K562 (cell line): ENCODE measurements around the gene OR4D2. TPM values are rescaled to one million over a fixed set of nuclear protein-coding genes. Genes with fewer than 3 reads are reported as not detected.

Source experiments
- ATAC-seq: fragments of 200-7000 bp; cut with Tn5 transposase; 3 replicates; pipeline ENCODE4 v1.9.1; 2020; ENCODE audit warnings: moderate library complexity
- Bru-seq: library from RNA; stranded (reverse); fragments of 400-500 nt; gene quantifications from one replicate; lab custom pipeline; 2021; lab: Mats Ljungman, UMichigan
- BruChase-seq, 2 experiments: library from RNA; stranded (reverse); fragments of 400-500 nt; gene quantifications; one replicate each; lab custom pipeline; 2021; lab: Mats Ljungman, UMichigan
- BruUV-seq: library from RNA; stranded (reverse); fragments of 400-500 nt; replicated peaks from 2 replicates; lab custom pipeline; 2021; lab: Mats Ljungman, UMichigan
- CTCF ChIA-PET: fragments of 300-600 bp; formaldehyde crosslinking; extraction: SDS; loops from one replicate; lab custom pipeline; 2021; ENCODE audit warnings: low intra/inter-chr PET ratio; lab: Yijun Ruan, JAX
- POLR2A ChIA-PET: fragments of 300-600, 350-650 bp; sonication (Branson Sonifier 250); formaldehyde crosslinking; extraction: SDS; loops from one replicate; lab custom pipeline; 2021; ENCODE audit warnings: antibody characterized with exemption, inconsistent platforms; lab: Yijun Ruan, JAX
- DNase-seq, 4 experiments: peaks; one replicate each; pipeline versions ENCODE4 v3.0.0 to v3.0.0-alpha.2; 2011 to 2018; ENCODE audit warnings: low spot score in 3 of 4, mixed read lengths in 3 of 4; ENCODE audit errors: extremely low read depth in 1 of 4
- FAIRE-seq: peaks from 2 replicates; lab custom pipeline; 2011; peaks lifted over from hg19 to GRCh38; lab: Jason Lieb, UNC
- H2AFZ ChIP-seq: 2 replicates; pipeline ENCODE4 v1.6.0; 2011; ENCODE audit warnings: low read depth, low read length, control low read depth, inconsistent platforms
- H3K27ac ChIP-seq: fragments of 200-600 bp; 3 replicates; pipeline ENCODE4 v1.8.0; 2011; ENCODE audit warnings: low read depth, mild to moderate bottlenecking, control low read depth, inconsistent platforms, low read length, moderate library complexity, mixed read lengths; ENCODE audit errors: extremely low read depth
- H3K27me3 ChIP-seq, 2 experiments: fragments of 300-600 bp in 1 of 2; 2 replicates in 1 of 2; 3 replicates in 1 of 2; pipeline versions ENCODE4 v1.6.0 to v1.8.0; 2011; ENCODE audit warnings: inconsistent platforms in 2 of 2, low read length in 2 of 2, mild to moderate bottlenecking in 1 of 2, mixed read lengths in 1 of 2, moderate library complexity in 1 of 2; ENCODE audit not compliant: control insufficient read depth in 2 of 2, insufficient read depth in 2 of 2
- H3K36me3 ChIP-seq: fragments of 300-600 bp; 3 replicates; pipeline ENCODE4 v1.8.0; 2011; ENCODE audit warnings: mild to moderate bottlenecking, low read length, inconsistent platforms; ENCODE audit not compliant: control insufficient read depth, insufficient read depth
- H3K4me1 ChIP-seq, 2 experiments: fragments of 200-600 bp in 1 of 2; replicated peaks in 1 of 2; 2 replicates in 1 of 2; 3 replicates in 1 of 2; pipeline versions ENCODE4 v1.5.1 to v1.8.0; 2011; ENCODE audit warnings: inconsistent platforms in 2 of 2, low read length in 2 of 2, mild to moderate bottlenecking in 1 of 2, mixed read lengths in 1 of 2, moderate library complexity in 1 of 2; ENCODE audit not compliant: control insufficient read depth in 2 of 2, insufficient read depth in 2 of 2
- H3K4me2 ChIP-seq: 2 replicates; pipeline ENCODE4 v1.6.1; 2011; ENCODE audit warnings: low read length, control low read depth, inconsistent platforms, mixed read lengths; ENCODE audit not compliant: insufficient read depth
- H3K4me3 ChIP-seq: fragments of 200-600 bp; sonication (generic), shearing (Covaris generic); 2 replicates; pipeline ENCODE4 v1.5.1; 2016; ENCODE audit warnings: control low read depth, inconsistent platforms
- H3K79me2 ChIP-seq: fragments of 200-600 bp; 3 replicates; pipeline ENCODE4 v1.8.0; 2011; ENCODE audit warnings: low read length, inconsistent platforms; ENCODE audit not compliant: control insufficient read depth, insufficient read depth
- H3K9ac ChIP-seq, 2 experiments: 2 replicates each; pipeline versions ENCODE4 v1.6.0 to v1.6.1; 2011; ENCODE audit warnings: low read depth in 2 of 2, low read length in 2 of 2, control low read depth in 1 of 2, inconsistent platforms in 1 of 2, mild to moderate bottlenecking in 1 of 2, mixed read lengths in 1 of 2; ENCODE audit not compliant: insufficient read depth in 1 of 2
- H3K9me1 ChIP-seq: one replicate; pipeline ENCODE4 v1.6.0; 2011; ENCODE audit warnings: inconsistent platforms, mild to moderate bottlenecking, low read length, moderate library complexity; ENCODE audit not compliant: control insufficient read depth, insufficient read depth
- H3K9me3 ChIP-seq: replicated peaks from 2 replicates; pipeline ENCODE4 v1.5.1; 2011; ENCODE audit warnings: low read depth, low read length, inconsistent platforms; ENCODE audit not compliant: control insufficient read depth, insufficient read depth
- H4K20me1 ChIP-seq: replicated peaks from 2 replicates; pipeline ENCODE4 v1.6.1; 2011; ENCODE audit warnings: low read length, inconsistent platforms, mixed read lengths; ENCODE audit not compliant: control insufficient read depth, insufficient read depth
- ZNF707 ChIP-seq: fragments of 250-450 bp; sonication (Bioruptor Pico); conservative IDR thresholded peaks from 2 replicates; pipeline ENCODE4 v1.8.0; 2022; ENCODE audit warnings: inconsistent platforms, mild to moderate bottlenecking, moderate library complexity
- WGBS: fragments of 100-300 bp; shearing (Covaris generic); methylation state at CpG from one replicate; pipeline ENCODE4 v1.1.6; 2016; ENCODE audit warnings: low coverage, mixed read lengths; ENCODE audit not compliant: insufficient coverage; ENCODE audit errors: missing lambda C conversion rate; 5-methylcytosine and 5-hydroxymethylcytosine counted together
- in situ Hi-C: fragments of 300-500 bp; cut with MboI; formaldehyde crosslinking; loops from 4 replicates; pipeline ENCODE4 v1.15.0; 2018; ENCODE audit warnings: inconsistent platforms, mixed read lengths
- intact Hi-C: fragments of 100-400 bp; cut with micrococcal nuclease; formaldehyde crosslinking; loops from 2 replicates; pipeline ENCODE4 v1.14.2; 2022
- long read RNA-seq, 3 experiments: library from polyadenylated mRNA in 2 of 3; library from RNA in 1 of 3; unstranded in 2 of 3; stranded (forward) in 1 of 3; transcript quantifications; one replicate each; pipeline ENCODE4 v2.0.0, GENCODE V29; 2019 to 2022
- polyA minus RNA-seq, 3 experiments: library from RNA; depleted of rRNA, polyadenylated mRNA; stranded (reverse); fragments of >200 nt; gene quantifications; 2 replicates each; pipeline ENCODE4 v1.2.3, GENCODE V29; 2011
- polyA plus RNA-seq, 8 experiments: library from polyadenylated mRNA; depleted of rRNA in 4 of 8; stranded (reverse) in 5 of 8; unstranded in 3 of 8; fragments of >200 nt; fragmentation: Nextera tagmentation in 2 of 8; fragmentation: Illumina TruSeq in 1 of 8; extraction: Ambion mirVana in 2 of 8; extraction: Trizol in 1 of 8; gene quantifications; 2 replicates each; pipeline versions ENCODE4 v1.2.1 to v1.2.3, GENCODE V29; 2011 to 2014; ENCODE audit warnings: inconsistent platforms in 1 of 8, missing spikeins in 1 of 8
- total RNA-seq, 7 experiments: library from RNA; depleted of rRNA in 6 of 7; stranded (reverse); fragments of >200 nt in 6 of 7; fragmentation: Illumina TruSeq in 2 of 7; extraction: Trizol in 2 of 7; gene quantifications; 2 replicates each; pipeline versions ENCODE4 v1.2.1 to v1.2.3, GENCODE V29; 2011 to 2021; ENCODE audit warnings: low replicate concordance in 1 of 7

The OR4D2 gene
- not detected in 2 replicates for total RNA-seq (2011; cell fraction: chromatin; rRNA removed; ENCODE audit: low replicate concordance)
- total RNA-seq (2011; cell fraction: nucleolus; rRNA removed): not detected in 2 replicates
- not detected in 2 replicates for total RNA-seq (2011; cell fraction: nucleoplasm; rRNA removed)
- total RNA-seq (2014; rRNA removed): not detected in 2 replicates
- not detected in 2 replicates for total RNA-seq (2014; rRNA removed; fragmentation: Illumina TruSeq; extraction: Trizol)
- total RNA-seq (2015; rRNA removed; fragmentation: Illumina TruSeq; extraction: Trizol): not detected in 2 replicates
- total RNA-seq (2021): not detected in 2 replicates
- polyA plus RNA-seq (2011; rRNA removed): not detected in 2 replicates
- polyA plus RNA-seq (2011; cell fraction: cytosol; rRNA removed): not detected in 2 replicates
- polyA plus RNA-seq (2011; cell fraction: nucleus; rRNA removed): not detected in 2 replicates
- not detected in 2 replicates for polyA plus RNA-seq (2012)
- polyA plus RNA-seq (2014; fragmentation: Illumina TruSeq; extraction: Trizol): not detected in 2 replicates
- polyA plus RNA-seq (2014; fragmentation: Nextera tagmentation; extraction: Ambion mirVana): not detected
- not detected in 2 replicates for polyA plus RNA-seq (2014; rRNA removed)
- polyA minus RNA-seq (2011; rRNA and poly(A)+ RNA removed): not detected in 2 replicates
- polyA minus RNA-seq (2011; cell fraction: cytosol; rRNA and poly(A)+ RNA removed): not detected in 2 replicates
- not detected in 2 replicates for polyA minus RNA-seq (2011; cell fraction: nucleus; rRNA and poly(A)+ RNA removed)
- Bru-seq, nascent RNA: not detected
- not detected for BruChase-seq, experiment 1, labeled RNA remaining after a 2-hour chase
- BruChase-seq, experiment 2, labeled RNA remaining after a 6-hour chase: not detected
- long read RNA-seq, experiment 1: 0 reads
- long read RNA-seq, experiment 2: 0 reads
- long read RNA-seq, experiment 3: 0 reads

DNA sequence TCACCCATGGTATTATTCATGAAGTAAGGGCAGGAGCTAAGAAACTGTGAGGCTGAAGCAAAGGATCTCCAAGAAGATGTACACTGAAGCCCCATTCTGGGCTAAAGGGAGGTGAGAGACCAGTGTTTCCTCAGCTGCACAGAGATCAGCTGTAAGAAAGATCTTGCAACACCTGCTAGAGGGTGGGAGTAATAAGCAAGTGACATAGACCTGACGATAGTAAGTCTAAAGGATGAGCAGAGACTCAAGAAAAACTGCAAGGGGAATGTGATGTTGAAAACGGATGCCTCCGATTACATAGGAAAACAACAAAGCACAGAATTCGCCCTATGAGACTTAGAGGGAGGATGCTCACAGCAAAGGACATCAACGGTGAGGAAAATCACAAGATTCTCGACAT lies at the start of gene OR4D2:
OR4D2 (plus strand) TSS at position 301 of the 400 bp plus-strand sequence. CDS start 2,674 bp downstream, outside the sequence.
- Histone ChIP-seq H3K36me3 (no peaks in the 10 kb centered on the region), H3K4me3 (no peak within 1 kb of the TSS), H3K9ac (no peak within 1 kb of the TSS), H3K9me1 (no peaks in the 10 kb centered on the region), H3K79me2 (no peaks in the 10 kb centered on the region), H2AFZ (no peak within 1 kb of the TSS), H3K27ac (no peak within 1 kb of the TSS), H3K4me2 (no peak within 1 kb of the TSS), H4K20me1 (no peaks in the 10 kb centered on the region; the same call in 1 of the 2 replicates), H3K4me1 (no peaks in the 10 kb centered on the region), H3K27me3 (peaks cover 21 to 38% of the 10 kb centered on the region in 2 experiments), H3K9me3 (no peaks in the 10 kb centered on the region)
- ATAC-seq: no peak
- ChIA-PET POLR2A (no interaction called here), CTCF (no interaction called here)
- TF ChIP-seq ZNF707: no peak
- no peak for DNase-seq
- no peak for FAIRE-seq
- BruUV-seq: no TSS peak
- in situ Hi-C loops (loop anchor here (5.0 kb wide), 1 partner anchor 39 kb away; no protein-coding TSS in a partner anchor), intact Hi-C loops (no loop called here)
- WGBS: 0% methylated on average over 6 of the region's 6 CpGs
